ENCODE results near the gene GOLT1A. TPM values are rescaled to one million over a fixed set of nuclear protein-coding genes. Genes with fewer than 3 reads are reported as not detected.

The GOLT1A gene
- total RNA-seq, 1 donor from 2014 or later, result 0.50 TPM

DNA sequence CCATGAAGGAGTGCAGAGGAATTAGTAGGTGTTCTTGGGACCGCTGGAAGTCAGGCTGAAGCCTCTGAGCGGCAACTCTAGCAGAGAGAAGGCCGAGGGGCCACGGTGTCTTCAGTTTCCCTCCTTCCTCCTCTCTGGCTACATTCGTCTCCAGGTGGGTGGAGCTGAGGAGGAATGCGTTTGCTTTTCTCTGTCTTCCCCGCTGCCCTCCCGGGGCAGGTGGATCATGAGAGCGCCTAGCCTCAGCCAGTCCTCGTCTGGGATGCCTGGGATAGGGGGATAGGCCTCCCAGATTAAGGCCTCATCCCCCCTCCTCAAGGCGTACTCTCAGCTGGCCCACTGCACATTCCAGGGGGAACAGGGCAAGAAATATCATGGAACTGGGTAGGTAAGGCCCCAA lies 7.5 kb upstream of the GOLT1A start:
- Mint-ChIP-seq H3K36me3 (ENCODE audit: low read depth, unreplicated experiment) (peaks cover 2% of the 10 kb centered on the region), H3K9me3 (ENCODE audit: unreplicated experiment) (no peaks in the 10 kb centered on the region), H3K27ac (ENCODE audit: unreplicated experiment) (no peak overlapping the region), H3K4me3 (ENCODE audit: unreplicated experiment) (no peak overlapping the region), H3K27me3 (ENCODE audit: low read depth, unreplicated experiment) (peaks cover 37% of the 10 kb centered on the region), H3K4me1 (ENCODE audit: low read depth, unreplicated experiment) (no peaks in the 10 kb centered on the region)
- no peak for DNase-seq (ENCODE audit: low read depth)
- peaks cover 8% of the 10 kb centered on the region for H3K4me1 ChIP-seq (ENCODE audit: insufficient read depth, low read length)
- no peaks in the 10 kb centered on the region for H3K27me3 ChIP-seq (ENCODE audit: insufficient read depth, low read length)
- no peaks in the 10 kb centered on the region for H4K20me1 ChIP-seq (ENCODE audit: insufficient read depth, low read length)
- no peak overlapping the region for H3K4me3 ChIP-seq (ENCODE audit: insufficient read depth, low read depth, low read length)
- H2AFZ ChIP-seq (ENCODE audit: low read depth, low read length), result no peak overlapping the region
- FAIRE-seq, result no peak
- H3K4me2 ChIP-seq (ENCODE audit: low read length), result no peak overlapping the region
- H3K9ac ChIP-seq (ENCODE audit: low read length), result no peak overlapping the region
- no peak overlapping the region for H3K27ac ChIP-seq (ENCODE audit: low read depth, low read length)
- no peaks in the 10 kb centered on the region for H3K36me3 ChIP-seq (ENCODE audit: insufficient read depth, low read length)
- no peaks in the 10 kb centered on the region for H3K9me3 ChIP-seq (ENCODE audit: insufficient read depth, low read depth, low read length)
- TF ChIP-seq EZH2 (IDR thresholded peaks at IDR 0.05; ENCODE audit: insufficient read depth, low read length), result no peak
- TF ChIP-seq, protein P1, sequence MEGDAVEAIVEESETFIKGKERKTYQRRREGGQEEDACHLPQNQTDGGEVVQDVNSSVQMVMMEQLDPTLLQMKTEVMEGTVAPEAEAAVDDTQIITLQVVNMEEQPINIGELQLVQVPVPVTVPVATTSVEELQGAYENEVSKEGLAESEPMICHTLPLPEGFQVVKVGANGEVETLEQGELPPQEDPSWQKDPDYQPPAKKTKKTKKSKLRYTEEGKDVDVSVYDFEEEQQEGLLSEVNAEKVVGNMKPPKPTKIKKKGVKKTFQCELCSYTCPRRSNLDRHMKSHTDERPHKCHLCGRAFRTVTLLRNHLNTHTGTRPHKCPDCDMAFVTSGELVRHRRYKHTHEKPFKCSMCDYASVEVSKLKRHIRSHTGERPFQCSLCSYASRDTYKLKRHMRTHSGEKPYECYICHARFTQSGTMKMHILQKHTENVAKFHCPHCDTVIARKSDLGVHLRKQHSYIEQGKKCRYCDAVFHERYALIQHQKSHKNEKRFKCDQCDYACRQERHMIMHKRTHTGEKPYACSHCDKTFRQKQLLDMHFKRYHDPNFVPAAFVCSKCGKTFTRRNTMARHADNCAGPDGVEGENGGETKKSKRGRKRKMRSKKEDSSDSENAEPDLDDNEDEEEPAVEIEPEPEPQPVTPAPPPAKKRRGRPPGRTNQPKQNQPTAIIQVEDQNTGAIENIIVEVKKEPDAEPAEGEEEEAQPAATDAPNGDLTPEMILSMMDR (IDR thresholded peaks at IDR 0.05; ENCODE audit: insufficient read depth, low read depth, low read length), result no peak
- no peaks in the 10 kb centered on the region for H3K79me2 ChIP-seq (ENCODE audit: insufficient read depth, low read length)

DNA sequence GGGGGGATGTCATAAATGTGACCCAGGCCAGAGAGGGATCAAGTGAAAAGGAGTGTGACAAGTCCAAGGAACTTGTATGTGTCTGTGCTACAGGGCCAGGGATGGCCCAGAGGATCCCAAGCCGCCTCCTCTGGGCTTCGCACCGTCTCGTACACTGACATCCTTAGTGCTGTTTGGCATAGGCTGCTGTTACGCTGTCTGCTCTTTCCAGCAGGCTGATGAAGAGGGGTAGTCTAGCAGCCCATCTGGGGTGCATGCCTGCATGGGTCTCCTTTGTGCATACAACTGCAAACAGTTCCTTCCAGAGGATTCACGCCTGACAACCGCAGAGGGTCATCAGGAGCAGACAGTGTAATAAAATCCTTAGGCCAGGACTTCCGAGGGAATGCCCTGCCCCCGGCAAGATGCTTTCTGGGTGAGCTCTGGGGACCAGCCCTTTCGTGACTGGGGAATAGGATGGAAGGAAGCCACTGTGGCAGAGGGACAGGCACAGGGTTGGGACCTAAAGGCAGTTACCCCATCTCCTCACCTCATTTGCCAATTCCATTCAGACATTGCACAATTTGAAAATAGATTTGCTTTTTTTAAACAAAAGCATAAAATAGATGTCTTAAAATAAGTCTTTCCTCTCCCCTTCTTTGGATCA lies 6.3 kb upstream of the GOLT1A start:
- peaks cover 2% of the 10 kb centered on the region for H3K36me3 Mint-ChIP-seq (ENCODE audit: low read depth, unreplicated experiment)
- FAIRE-seq, result no peak
- TF ChIP-seq, protein P1 (IDR thresholded peaks at IDR 0.05; ENCODE audit: insufficient read depth, low read depth, low read length), result no peak
- no peak for TF ChIP-seq EZH2 (IDR thresholded peaks at IDR 0.05; ENCODE audit: insufficient read depth, low read length)

GRCh38 chr1:204218552-204218951 lies 4.8 kb upstream of the GOLT1A start:
- no peaks in the 10 kb centered on the region for H3K27me3 ChIP-seq (ENCODE audit: insufficient read depth, low read length)
- Mint-ChIP-seq H3K9me3 (ENCODE audit: unreplicated experiment) (no peaks in the 10 kb centered on the region), H3K4me3 (ENCODE audit: unreplicated experiment) (no peak overlapping the region), H3K36me3 (ENCODE audit: low read depth, unreplicated experiment) (peaks cover 2% of the 10 kb centered on the region), H3K27ac (ENCODE audit: unreplicated experiment) (no peak overlapping the region), H3K27me3 (ENCODE audit: low read depth, unreplicated experiment) (peaks cover 50% of the 10 kb centered on the region), H3K4me1 (ENCODE audit: low read depth, unreplicated experiment) (peaks cover 4% of the 10 kb centered on the region)
- no peak overlapping the region for H3K4me2 ChIP-seq (ENCODE audit: low read length)
- no peak overlapping the region for H3K4me3 ChIP-seq (ENCODE audit: insufficient read depth, low read depth, low read length)
- H3K4me1 ChIP-seq (ENCODE audit: insufficient read depth, low read length), result peaks cover 4% of the 10 kb centered on the region
- DNase-seq (ENCODE audit: low read depth), result no peak
- no peak overlapping the region for H3K27ac ChIP-seq (ENCODE audit: low read depth, low read length)
- no peak for FAIRE-seq
- H3K36me3 ChIP-seq (ENCODE audit: insufficient read depth, low read length), result no peaks in the 10 kb centered on the region
- H2AFZ ChIP-seq (ENCODE audit: low read depth, low read length), result no peak overlapping the region
- H3K9ac ChIP-seq (ENCODE audit: low read length), result no peak overlapping the region
- H3K9me3 ChIP-seq (ENCODE audit: insufficient read depth, low read depth, low read length), result no peaks in the 10 kb centered on the region
- TF ChIP-seq EZH2 (IDR thresholded peaks at IDR 0.05; ENCODE audit: insufficient read depth, low read length), result no peak
- TF ChIP-seq, protein P1 (IDR thresholded peaks at IDR 0.05; ENCODE audit: insufficient read depth, low read depth, low read length), result no peak
- H3K79me2 ChIP-seq (ENCODE audit: insufficient read depth, low read length), result no peaks in the 10 kb centered on the region
- no peaks in the 10 kb centered on the region for H4K20me1 ChIP-seq (ENCODE audit: insufficient read depth, low read length)

More for the DNA sequence above, 6.3 kb upstream of the GOLT1A start:
- Histone ChIP-seq H3K9me3 (ENCODE audit: insufficient read depth, low read depth, low read length) (no peaks in the 10 kb centered on the region), H3K4me2 (ENCODE audit: low read length) (no peak overlapping the region), H3K4me1 (ENCODE audit: insufficient read depth, low read length) (peaks cover 5% of the 10 kb centered on the region), H3K36me3 (ENCODE audit: insufficient read depth, low read length) (no peaks in the 10 kb centered on the region), H4K20me1 (ENCODE audit: insufficient read depth, low read length) (no peaks in the 10 kb centered on the region), H3K79me2 (ENCODE audit: insufficient read depth, low read length) (no peaks in the 10 kb centered on the region), H2AFZ (ENCODE audit: low read depth, low read length) (no peak overlapping the region), H3K27ac (ENCODE audit: low read depth, low read length) (no peak overlapping the region), H3K4me3 (ENCODE audit: insufficient read depth, low read depth, low read length) (no peak overlapping the region), H3K27me3 (ENCODE audit: insufficient read depth, low read length) (no peaks in the 10 kb centered on the region), H3K9ac (ENCODE audit: low read length) (no peak overlapping the region)
- H3K27me3 Mint-ChIP-seq (ENCODE audit: low read depth, unreplicated experiment), result peaks cover 43% of the 10 kb centered on the region
- H3K9me3 Mint-ChIP-seq (ENCODE audit: unreplicated experiment), result no peaks in the 10 kb centered on the region
- no peaks in the 10 kb centered on the region for H3K4me1 Mint-ChIP-seq (ENCODE audit: low read depth, unreplicated experiment)
- DNase-seq (ENCODE audit: low read depth), result no peak
- H3K27ac Mint-ChIP-seq (ENCODE audit: unreplicated experiment), result no peak overlapping the region
- no peak overlapping the region for H3K4me3 Mint-ChIP-seq (ENCODE audit: unreplicated experiment)

All from astrocyte (in vitro differentiated cells and primary cell).